Coronary artery (tissue), 2 donors: ENCODE measurements around the gene COL26A1.
A peak's percentile ranks its signal among the peaks of the same experiment; 100 is the strongest.

Source experiments
- DNase-seq: peaks from one replicate; pipeline ENCODE4 v3.0.0-alpha.2; 2017; ENCODE audit warnings: low spot score
- H3K27ac ChIP-seq, 2 donors: fragments of 200-600 bp; sonication (generic); one replicate each; pipeline ENCODE4 v1.5.1; 2016 to 2019
- H3K4me3 ChIP-seq: fragments of 200-600 bp; sonication (generic); 2 replicates; pipeline ENCODE4 v1.5.1; 2016; ENCODE audit warnings: mild to moderate bottlenecking, moderate library complexity
- CTCF ChIP-seq: fragments of 200-600 bp; sonication (generic); IDR thresholded peaks from one replicate; pipeline ENCODE4 v1.5.1; 2019; ENCODE audit warnings: antibody characterized with exemption

Gene COL26A1

GRCh38 chr7:101605611-101606497 lies 243.2 kb downstream of the COL26A1 start:
- Histone ChIP-seq H3K27ac (peak overlapping the region in 1 of 2 donors; percentile 64), H3K4me3 (no peak overlapping the region)
- TF ChIP-seq CTCF, result no peak
- DNase-seq, result no peak

- no peak for DNase-seq
- no peak for TF ChIP-seq CTCF
- Histone ChIP-seq H3K4me3 (no peak overlapping the region), H3K27ac (peak overlapping the region in 1 of 2 donors; percentile 64)
Measured at GRCh38 chr7:101606498-101606923, 243.8 kb downstream of the COL26A1 start.
